Gastrocnemius medialis (tissue), 4 donors: ENCODE measurements around the gene SELENOI.

Experiments used
- POLR2A ChIP-seq, 2 donors: fragments of 450-650 bp; IDR thresholded peaks; one replicate each; pipeline ENCODE4 v1.6.1; 2017; ENCODE audit warnings: antibody characterized with exemption in 2 of 2, mild to moderate bottlenecking in 2 of 2, moderate library complexity in 2 of 2
- TF ChIP-seq, protein P1 (sequence below), 5 experiments: fragments of 450-650 bp in 3 of 5; fragments of 200-600 bp in 2 of 5; sonication (generic) in 2 of 5; IDR thresholded peaks in 4 of 5; conservative IDR thresholded peaks in 1 of 5; 1 replicate in 4 of 5; 2 replicates in 1 of 5; pipeline ENCODE4 v1.5.1; 2016 to 2019; ENCODE audit warnings: antibody characterized with exemption in 5 of 5, mild to moderate bottlenecking in 3 of 5, moderate library complexity in 3 of 5

DNA sequence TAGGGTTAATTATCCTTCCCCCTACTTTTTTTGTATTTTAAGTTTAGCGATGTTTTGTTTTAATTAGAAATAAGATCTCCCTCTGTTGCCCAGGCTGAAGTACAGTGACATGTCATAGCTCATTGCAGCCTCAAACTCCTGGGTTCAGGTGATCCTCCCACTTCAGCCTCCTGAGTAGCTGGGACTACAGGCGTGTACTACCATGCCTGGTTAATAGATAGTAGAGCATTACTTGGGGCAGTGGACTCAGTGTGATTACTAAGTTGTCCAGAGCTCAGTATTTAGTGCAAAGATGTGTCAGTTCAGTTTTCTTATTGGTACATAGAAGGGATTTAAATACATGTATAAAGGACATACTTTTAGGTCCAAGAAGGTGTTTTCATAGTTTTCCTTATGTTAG lies 10.2 kb downstream of the SELENOI start:
- TF ChIP-seq, protein P1, sequence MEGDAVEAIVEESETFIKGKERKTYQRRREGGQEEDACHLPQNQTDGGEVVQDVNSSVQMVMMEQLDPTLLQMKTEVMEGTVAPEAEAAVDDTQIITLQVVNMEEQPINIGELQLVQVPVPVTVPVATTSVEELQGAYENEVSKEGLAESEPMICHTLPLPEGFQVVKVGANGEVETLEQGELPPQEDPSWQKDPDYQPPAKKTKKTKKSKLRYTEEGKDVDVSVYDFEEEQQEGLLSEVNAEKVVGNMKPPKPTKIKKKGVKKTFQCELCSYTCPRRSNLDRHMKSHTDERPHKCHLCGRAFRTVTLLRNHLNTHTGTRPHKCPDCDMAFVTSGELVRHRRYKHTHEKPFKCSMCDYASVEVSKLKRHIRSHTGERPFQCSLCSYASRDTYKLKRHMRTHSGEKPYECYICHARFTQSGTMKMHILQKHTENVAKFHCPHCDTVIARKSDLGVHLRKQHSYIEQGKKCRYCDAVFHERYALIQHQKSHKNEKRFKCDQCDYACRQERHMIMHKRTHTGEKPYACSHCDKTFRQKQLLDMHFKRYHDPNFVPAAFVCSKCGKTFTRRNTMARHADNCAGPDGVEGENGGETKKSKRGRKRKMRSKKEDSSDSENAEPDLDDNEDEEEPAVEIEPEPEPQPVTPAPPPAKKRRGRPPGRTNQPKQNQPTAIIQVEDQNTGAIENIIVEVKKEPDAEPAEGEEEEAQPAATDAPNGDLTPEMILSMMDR (IDR thresholded peaks at IDR 0.05 in 4 of 5, conservative IDR thresholded peaks at IDR 0.05 in 1 of 5): no peak
- TF ChIP-seq POLR2A (IDR thresholded peaks at IDR 0.05): no peak
